HG02981 (cell line): ENCODE results near the gene B3GNT5.

ENCODE experiments used
- ATAC-seq: cut with Tn5 transposase; IDR thresholded peaks from one replicate; pipeline ENCODE4 v1.9.1; 2021; ENCODE audit warnings: mild to moderate bottlenecking, moderate library complexity; ENCODE audit not compliant: unreplicated experiment

Gene B3GNT5

DNA sequence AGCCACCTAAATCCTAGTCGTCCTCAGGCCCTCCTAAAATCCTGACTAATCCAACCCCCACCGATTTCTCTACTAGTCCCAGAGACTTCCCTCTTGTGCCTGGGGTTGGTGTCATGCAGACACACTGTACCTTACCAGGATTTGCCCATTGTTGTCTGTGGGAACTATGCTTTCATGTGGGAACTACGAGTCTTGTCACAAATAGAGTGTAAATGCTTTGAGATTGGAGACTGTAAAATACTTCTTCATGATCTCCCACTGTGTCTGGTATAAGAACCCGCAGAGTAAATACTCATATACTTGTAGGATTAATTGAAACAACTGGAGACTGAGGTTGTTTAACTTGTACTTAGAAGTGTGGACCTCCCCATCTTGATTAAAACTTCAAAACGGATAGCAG is 11.2 kb downstream of the B3GNT5 start:
- ATAC-seq, result no peak

- no peak for ATAC-seq
Observed at GRCh38 chr3:183265157-183265642, 12.1 kb downstream of the B3GNT5 start.

- no peak for ATAC-seq
Observed at GRCh38 chr3:183265834-183266417, 12.9 kb downstream of the B3GNT5 start.

DNA sequence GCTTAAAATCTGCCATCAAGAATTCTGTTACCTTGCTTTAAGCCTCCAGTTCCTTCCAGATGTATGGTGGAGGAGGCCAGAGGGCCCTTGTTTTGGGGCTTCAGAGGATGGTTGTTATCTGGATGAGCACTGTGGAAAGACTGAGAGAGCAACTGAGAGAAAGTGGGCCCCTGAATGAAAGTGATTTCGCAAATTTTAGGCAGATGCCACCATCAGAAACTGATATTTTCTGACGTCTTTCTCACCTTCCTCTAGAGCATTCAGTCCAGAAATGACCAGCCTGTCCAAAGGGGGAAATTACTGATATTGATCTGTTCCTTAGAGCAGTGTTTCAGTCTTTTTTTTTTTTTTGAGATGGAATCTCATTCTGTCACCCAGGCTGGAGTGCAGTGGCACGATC is 13.4 kb downstream of the B3GNT5 start:
- ATAC-seq, result no peak

- ATAC-seq, result no peak
Observed at GRCh38 chr3:183267140-183267539, 14.1 kb downstream of the B3GNT5 start.

GRCh38 chr3:183268366-183268765 is 15.3 kb downstream of the B3GNT5 start:
- no peak for ATAC-seq

GRCh38 chr3:183269345-183269744 is 16.3 kb downstream of the B3GNT5 start:
- ATAC-seq, result no peak

DNA sequence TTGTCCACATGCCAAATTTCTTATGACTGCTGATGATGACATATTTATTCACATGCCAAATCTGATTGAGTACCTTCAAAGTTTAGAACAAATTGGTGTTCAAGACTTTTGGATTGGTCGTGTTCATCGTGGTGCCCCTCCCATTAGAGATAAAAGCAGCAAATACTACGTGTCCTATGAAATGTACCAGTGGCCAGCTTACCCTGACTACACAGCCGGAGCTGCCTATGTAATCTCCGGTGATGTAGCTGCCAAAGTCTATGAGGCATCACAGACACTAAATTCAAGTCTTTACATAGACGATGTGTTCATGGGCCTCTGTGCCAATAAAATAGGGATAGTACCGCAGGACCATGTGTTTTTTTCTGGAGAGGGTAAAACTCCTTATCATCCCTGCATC is 17.3 kb downstream of the B3GNT5 start:
- ATAC-seq, result no peak

- no peak for ATAC-seq
Observed at GRCh38 chr3:183272142-183272541, 19.1 kb downstream of the B3GNT5 start.

GRCh38 chr3:183272791-183273190 is 19.7 kb downstream of the B3GNT5 start:
- no peak for ATAC-seq

DNA sequence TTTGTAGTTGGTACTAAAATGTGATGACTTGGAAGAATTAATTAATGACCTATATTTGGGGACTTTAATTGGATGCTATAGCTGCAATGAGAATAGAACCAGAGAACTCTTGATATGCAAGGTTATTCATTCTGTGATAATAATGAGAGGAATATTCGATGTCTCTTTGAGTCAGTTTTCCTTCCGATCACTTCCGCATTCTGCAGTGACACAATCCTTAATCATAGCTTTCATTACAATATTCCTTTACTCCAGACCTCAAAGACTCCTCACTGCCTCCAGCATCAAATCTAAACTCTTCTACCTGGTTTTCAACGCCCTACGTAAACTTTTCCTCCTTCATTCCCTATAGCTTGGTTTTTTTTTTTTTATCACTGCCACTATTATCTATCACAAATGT is 21.6 kb downstream of the B3GNT5 start:
- no peak for ATAC-seq

- no peak for ATAC-seq
Observed at GRCh38 chr3:183275418-183275817, 22.4 kb downstream of the B3GNT5 start.

DNA sequence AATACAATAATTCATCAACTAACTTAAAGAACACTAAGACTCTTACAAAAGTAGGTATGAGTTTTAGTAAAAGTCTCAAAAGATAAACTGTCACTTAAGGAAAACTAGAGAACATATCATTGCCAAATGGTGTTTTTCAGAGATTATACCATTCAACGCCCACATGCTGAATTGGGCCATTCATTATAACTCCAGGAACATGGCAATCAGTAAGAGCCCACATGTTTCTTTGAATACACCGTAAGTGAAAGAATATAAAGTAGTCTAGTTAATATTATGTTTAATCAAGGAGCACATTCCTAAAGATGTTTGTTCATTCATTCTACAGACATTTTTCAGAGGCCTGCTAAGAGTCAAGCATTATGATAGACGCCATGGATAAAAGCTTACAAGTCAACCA is 22.9 kb downstream of the B3GNT5 start:
- ATAC-seq, result no peak

- ATAC-seq, result no peak
Observed at GRCh38 chr3:183277260-183277659, 24.2 kb downstream of the B3GNT5 start.

DNA sequence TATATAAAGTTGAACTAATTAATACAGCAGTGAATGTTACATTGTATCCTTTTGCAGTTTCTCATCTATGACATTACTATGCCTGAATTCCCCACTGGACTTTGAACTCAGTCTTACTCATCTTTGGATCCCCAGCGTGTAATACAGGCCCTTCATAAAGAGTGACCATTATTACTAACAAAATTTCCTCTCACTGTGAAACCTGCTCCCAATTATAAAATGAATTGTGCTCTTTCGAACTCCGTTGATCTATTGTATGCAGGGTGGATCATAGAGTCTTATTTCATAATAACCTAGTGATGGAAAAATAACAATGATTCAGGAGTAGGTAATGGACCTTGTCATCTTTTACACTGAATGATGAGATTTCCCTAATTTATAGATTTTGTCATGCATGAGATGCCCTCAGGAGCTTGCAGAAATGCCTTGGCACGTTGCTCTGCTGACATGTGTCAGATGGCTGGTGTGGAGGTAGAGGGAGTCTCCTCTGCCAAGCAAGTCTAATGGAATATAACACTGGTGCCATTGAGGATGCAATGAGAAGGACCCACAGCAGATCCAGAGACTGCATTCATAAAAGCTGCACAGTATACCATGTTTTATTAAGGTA is 25.5 kb downstream of the B3GNT5 start:
- ATAC-seq, result no peak

DNA sequence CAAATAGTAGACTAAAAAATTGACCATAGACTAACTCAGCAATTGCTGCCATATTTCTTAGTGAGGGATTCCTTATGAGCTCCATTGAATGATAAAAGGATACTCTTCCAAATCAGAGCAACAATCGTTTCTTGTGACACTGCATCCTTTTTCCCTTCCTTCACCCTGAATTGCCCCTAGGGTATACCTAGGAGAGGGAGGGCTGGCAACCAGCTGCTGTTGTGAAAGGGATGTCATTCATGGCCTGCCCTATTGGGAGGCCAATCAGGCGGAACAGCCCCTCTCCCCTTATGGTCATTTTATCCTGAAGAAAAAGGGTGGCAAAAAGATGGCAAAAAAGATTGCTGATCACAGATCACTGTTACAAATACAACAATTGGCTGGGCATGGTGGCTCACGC is 26.3 kb downstream of the B3GNT5 start:
- no peak for ATAC-seq

DNA sequence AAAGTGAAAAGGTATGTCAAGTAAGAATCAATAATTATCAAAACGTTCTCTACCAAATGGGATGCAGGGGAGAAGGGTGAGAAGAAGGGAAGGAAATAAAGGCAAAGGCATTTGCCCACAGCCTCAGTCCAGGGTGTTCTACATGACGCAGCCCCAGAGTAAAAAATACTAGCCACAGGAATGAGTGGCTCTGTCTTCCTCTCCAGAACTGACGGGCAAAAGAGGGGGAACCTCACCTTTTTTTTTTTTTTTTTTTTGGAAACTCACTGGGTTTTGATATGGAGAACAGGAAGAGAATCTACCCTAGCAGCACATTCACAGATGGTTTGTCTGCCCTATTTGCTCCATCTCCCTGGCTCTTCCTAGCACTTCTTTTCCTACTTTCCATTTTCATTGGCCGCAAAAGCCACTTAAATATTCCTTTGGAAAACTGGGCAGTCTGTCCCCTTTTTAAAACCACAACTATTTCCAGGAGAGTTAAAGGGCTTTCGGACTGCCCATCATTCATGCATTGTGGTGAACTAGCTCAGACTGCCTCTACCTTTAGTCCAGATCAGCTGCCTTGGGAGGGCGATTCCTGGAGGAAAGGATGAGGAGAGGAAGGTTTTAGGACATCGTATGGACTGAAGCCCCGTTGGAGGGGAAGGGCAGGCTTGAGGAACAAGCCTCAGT is 28.2 kb downstream of the B3GNT5 start:
- ATAC-seq, result no peak

- ATAC-seq, result no peak
Observed at GRCh38 chr3:183283886-183284285, 30.8 kb downstream of the B3GNT5 start.

GRCh38 chr3:183284570-183284969 is 31.5 kb downstream of the B3GNT5 start:
- ATAC-seq, result no peak

- no peak for ATAC-seq
Observed at GRCh38 chr3:183285318-183285717, 32.3 kb downstream of the B3GNT5 start.

DNA sequence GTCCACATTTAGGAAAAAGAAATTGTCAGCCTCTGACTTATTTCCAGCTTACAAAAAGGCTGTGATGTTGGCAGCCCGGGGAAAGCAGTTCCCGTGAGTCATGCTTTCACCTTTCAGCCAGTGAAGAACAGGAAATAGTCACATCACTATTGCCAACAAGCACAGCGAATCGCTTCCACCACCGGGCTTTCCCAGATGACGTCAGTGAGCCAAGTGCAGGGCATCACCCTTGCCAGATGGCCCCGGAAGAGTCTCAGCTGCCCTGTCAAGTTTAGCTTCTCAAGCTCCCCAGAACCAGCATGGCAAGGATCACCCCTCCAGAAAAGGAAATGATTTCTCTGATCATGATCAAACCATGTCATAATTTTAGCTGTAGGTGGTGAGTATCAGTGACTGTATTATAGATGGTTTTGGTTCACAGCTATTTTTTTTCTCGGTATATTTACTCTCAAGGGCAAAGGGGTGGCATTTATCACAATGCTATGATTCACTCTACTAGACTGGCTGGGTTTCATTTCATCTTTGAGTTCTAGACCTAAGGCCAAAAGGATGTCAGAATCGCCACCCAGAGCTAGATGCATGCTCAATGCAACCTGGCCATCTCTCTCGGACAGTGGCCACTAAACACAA is 32.9 kb downstream of the B3GNT5 start:
- peak; percentile 98 for ATAC-seq
